Putamen (tissue), 1 donor: ENCODE measurements around the gene BLCAP.
"Not testable (repeated sequence)": the region's sequence is repeated elsewhere in the genome, so short reads cannot be mapped to it uniquely, and the experiment has no call there.

Experiments
- DNase-seq: peaks from one replicate; pipeline ENCODE4 v3.0.0-alpha.2; 2016; ENCODE audit warnings: low spot score

Gene BLCAP

DNA sequence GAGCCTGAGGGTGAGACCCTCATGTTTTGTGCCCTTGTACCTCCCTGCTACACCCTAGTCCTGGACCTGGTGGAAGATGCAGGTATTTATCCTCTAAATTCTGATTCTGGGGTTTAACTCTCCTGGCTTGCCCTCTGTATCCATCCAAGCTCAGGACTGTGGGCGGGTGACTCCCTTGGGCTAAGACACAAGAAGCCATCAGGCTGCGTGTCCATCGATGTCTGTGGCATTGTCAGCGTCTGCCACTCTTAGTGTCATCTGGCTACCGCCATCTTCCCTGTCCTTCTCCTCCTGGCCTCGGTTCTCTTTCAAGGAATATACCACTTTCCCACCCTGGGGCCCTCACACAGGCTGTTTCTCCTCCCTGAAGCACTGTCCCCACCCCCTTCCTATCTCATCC is 28.9 kb upstream of the BLCAP start:
- DNase-seq: no peak

DNA sequence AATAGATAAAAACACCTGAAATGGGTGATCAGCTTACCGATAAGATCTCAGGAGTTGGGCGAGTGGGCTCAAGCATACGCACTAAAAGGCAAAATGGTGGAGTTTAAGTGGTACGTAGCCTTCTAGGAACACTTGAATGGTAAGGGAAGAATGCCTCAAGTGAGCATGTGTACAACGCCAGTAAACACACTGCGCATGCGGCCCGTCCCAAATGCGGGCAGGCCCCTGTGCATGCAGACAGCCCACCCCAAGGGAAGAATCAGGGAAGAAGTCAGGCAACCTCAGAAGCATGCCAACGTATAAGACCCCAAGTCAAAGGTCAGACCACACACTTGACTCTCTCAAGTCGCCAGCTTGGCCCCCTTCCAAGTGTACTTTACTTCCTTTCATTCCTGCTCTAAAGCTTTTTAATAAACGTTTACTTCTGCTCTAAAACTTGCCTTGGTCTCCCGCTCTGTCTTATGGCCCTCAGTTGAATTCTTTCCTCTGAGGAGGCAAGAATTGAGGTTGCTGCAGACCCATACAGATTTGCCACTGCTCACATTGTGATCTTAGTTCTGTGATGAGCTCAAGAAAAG is 27.1 kb upstream of the BLCAP start:
- not testable (repeated sequence) for DNase-seq

DNA sequence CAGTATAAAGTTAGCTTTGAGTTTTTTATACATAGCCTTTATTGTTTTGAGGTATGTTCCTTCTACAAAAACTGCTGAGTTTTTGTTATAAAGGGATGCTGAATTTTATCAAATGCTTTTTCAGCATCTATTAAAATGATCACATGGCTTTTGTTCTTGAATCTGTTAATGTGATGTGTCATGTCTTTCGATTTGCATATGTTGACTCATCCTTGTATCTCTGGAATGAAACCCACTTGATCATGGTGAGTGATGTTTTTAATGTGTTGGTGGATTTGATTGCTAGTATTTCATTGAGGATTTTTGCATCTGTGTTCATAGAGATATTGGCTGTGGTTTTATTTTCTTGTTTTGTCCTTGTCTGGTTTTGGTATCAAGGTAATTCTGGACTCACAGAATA is 24.7 kb upstream of the BLCAP start:
- peak; percentile 41 for DNase-seq

DNA sequence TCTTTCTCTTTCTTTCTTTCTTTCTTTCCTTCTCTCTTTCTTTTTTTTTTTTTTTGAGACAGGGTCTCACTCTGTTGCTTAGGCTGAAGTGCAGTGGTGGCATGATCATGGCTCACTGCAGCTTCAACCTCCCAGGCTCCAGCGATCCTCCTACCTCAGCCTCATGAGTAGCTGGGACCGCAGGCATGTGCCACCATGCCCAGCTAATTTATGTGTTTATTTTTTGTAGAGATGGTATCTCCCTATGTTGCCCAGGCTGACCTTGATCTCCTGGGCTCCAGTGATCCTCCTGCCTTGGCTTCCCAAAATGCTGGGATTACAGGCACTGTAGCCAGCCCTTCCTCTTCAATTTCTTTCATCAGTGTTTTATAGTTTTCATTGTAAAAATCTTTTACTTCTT is 24.0 kb upstream of the BLCAP start:
- not testable (repeated sequence) for DNase-seq

DNA sequence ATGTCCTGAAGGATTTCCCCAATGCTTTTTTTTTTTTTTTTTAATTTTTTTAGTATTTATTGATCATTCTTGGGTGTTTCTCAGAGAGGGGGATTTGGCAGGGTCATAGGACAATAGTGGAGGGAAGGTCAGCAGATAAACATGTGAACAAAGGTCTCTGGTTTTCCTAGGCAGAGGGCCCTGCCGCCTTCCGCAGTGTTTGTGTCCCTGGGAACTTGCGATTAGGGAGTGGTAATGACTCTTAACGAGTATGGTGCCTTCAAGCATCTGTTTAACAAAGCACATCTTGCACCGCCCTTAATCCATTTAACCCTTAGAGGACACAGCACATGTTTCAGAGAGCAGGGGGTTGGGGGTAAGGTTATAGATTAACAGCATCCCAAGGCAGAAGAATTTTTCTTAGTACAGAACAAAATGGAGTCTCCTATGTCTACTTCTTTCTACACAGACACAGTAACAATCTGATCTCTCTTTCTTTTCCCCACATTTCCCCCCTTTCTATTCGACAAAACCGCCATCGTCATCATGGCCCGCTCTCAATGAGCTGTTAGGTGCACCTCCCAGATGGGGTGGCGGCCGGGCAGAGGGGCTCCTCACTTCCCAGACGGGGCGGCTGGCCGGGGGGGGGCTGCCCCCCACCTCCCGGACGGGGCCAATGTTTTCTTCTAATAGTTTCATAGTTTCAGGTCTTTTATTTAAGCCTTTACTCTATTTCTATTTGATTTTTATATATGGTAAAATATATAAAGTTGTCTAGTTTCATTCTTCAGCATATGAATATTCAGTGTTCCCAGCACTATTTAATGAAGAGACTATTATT is 22.6 kb upstream of the BLCAP start:
- DNase-seq: not testable (repeated sequence)

DNA sequence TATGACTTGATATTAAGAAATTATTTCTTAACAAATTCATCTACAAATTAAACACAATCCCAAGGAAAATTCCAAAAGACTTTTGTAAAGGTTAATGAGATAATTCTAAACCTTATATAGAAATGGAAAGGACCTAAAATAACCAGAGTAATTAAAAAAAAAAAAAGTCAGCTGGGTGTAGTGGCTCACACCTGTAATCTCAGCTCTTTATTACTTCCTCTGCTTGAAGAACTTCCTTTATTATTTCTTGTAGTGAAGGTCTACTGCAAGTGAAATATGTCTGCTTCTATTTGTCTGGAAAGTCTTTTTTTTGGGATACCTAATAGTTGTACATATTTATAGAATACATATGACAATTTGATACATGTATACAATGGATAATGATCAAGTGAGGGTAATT is 20.2 kb upstream of the BLCAP start:
- no peak for DNase-seq

DNA sequence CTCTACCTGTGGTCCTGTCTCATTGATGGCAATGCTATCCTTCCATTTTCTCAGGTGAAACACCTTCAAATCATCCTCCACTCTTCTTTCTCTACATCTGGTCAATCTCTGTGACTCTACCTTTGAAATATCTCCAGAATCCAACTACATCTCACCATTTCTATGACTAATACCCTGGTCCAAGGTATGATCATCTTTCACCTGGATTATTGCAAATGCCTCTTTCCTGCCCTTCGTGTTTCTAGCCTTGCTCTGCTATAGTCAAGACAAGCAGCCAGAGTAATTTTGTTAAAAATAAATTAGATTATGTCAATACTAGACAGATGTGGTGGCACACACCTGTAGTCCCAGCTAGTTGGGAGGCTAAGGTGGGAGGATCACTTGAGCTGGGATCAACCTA is 17.8 kb upstream of the BLCAP start:
- DNase-seq: no peak

DNA sequence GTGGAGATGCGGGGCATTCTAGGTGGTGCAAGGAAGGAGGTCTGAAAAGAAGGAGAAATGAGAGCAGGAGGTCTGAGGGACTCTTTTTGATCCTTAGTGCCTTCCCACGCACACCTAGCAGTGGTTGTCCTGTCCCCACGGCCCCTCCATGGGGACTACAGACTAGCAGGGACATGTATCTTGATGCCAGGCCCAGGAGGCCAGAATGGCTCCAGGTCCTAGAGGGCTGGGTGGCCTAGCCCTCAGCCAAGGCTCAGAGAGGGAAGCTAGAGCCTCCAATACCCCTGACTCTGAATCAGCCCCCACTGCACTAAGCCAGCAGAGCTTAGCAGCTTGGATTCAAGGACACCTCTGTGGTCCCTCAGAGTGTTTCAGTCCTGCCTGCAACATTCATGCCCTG is 16.7 kb upstream of the BLCAP start:
- no peak for DNase-seq

DNA sequence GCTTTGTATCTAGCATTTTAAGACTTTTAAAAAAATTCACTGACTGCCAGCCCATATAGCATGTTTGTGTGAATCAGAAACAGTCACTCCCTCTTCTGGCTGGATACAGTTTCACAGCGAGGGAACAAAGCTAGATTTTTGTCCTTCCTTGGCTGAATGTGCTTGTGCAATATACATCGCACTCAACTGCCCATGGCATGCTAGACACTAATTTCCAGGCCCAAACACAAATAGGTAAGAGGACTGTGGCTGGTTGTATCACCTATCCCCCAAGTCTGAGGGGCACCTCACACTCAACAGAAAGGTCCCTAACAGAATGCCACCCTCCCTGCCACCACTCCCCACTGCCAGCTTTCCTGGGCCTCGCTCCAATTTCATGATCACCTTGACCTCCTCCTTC is 16.2 kb upstream of the BLCAP start:
- DNase-seq: no peak

DNA sequence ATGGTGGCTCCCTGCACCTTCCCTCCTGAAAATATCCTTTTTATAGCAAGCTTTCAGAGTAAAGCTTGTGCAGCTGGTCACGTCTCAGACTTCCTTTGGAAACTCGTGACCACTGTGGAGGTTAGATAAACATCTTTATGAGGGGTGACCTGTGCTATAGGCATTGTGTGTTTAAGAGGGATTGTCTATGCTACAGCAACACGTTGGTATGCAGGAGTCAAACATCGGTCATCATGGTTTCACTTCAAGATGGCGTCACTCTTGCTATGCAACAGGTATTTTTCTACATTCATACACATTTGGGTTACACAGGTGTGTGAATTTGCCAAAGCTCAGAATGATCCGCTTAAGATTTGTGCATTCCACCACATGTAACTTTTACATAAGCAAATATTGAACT is 14.6 kb upstream of the BLCAP start:
- no peak for DNase-seq

DNA sequence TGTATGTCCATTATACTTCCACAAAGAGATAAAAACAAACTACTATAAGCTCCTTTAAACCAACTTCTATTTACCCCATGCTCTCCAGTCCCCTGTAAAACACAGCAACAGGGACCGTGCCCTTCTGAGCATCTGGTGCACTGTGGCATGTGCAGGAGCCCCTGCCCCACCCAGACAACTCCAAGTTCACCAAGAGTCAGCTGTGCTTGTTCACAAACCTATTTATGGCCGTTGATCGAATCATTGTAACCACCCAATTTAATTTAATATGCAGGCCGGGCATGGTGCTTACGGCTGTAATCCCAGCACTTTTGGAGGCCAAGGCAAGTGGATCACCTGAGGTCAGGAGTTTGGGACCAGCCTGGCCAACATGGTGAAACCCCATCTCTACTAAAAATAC is 13.7 kb upstream of the BLCAP start:
- no peak for DNase-seq

DNA sequence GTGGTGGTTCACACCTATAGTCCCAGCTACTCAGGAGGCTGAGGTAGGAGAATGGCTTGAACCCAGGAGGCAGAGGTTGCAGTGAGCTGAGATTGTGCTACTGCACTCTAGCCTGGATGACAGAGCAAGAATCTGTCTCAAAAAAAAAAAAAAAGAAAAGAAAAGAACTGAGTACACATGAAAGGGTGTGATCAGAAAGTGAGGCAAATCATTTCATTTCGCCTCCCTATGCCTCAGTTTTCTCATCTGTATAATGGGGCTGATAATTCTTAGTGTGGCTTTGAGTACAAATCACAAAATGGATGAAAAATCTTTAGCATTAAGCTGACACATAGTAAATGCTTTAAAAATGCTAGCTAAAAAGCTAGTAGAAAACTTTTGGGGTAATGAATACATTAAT is 13.2 kb upstream of the BLCAP start:
- not testable (repeated sequence) for DNase-seq

DNA sequence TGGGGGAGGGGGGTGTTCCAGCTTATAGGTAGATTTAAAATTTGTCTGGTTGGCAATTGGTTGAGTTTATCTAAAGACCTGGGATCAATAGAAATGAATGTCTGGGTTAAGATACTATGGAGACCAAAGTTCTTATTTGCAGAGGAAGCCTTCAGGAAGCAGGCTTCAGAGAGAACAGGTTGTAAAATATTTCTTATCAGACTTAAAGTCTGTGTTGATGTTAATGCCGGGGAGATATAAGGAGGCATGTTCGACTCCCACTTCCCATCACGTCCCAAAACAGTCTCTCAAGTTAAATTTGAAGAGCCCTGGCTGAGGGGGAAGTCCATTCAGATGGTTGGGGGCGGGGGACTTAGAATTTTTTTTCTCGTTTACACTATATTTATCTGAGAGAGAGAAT is 12.3 kb upstream of the BLCAP start:
- DNase-seq: no peak

DNA sequence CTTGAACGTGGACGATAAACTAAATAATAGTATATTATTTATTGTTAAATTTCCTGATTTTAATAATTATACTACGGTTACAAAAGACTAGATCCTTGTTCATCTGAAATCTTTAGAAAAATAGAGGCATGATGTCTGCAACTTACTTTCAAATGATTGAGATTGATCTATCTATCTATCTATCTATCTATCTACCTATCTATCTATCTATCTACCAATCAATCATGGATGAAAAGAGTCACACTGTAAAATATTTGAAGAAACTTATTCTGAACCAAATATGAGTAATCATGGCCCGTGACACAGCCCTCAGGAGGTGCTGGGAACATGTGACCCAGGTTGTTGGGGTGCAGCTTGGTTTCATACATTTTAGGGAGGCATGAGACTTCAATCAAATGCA is 11.7 kb upstream of the BLCAP start:
- DNase-seq: no peak

DNA sequence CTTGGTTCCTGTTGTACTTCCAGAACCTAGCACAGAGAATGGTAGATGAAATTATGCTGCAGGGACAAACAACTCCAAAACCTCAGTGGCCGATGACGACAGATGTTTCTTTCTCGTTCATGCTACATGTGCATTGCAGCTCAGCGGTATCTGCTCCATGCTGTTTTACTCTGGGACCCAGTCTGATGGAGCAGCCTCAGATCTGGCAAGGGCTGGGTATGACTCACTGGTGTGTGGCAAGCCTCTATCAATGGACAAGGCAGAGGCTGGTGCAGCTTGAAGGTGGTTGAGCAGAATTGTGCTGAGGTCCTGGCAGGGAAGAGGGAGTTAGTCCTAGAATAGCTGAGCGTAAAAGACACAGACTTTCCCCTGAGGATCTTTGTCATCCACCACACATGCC is 10.3 kb upstream of the BLCAP start:
- no peak for DNase-seq

DNA sequence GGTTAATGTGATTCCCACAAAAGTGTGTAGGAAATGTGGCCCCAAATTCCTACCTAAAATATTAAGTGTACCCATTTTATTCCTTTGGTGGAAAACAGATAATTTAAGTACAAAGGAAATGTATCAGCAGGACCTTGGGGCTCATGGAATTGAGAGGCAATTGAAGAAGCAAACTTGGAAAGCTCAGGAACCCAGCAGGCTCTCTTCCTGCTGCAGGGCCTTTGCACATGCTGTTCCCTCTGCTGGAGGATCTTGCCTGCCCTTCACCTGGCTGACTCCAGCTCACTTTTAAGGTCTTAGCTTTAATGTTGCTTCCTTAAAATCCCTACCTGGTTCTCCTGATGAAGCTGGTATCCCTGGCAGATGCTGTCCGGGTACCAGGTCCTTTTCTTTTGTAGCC is 9.8 kb upstream of the BLCAP start:
- no peak for DNase-seq

DNA sequence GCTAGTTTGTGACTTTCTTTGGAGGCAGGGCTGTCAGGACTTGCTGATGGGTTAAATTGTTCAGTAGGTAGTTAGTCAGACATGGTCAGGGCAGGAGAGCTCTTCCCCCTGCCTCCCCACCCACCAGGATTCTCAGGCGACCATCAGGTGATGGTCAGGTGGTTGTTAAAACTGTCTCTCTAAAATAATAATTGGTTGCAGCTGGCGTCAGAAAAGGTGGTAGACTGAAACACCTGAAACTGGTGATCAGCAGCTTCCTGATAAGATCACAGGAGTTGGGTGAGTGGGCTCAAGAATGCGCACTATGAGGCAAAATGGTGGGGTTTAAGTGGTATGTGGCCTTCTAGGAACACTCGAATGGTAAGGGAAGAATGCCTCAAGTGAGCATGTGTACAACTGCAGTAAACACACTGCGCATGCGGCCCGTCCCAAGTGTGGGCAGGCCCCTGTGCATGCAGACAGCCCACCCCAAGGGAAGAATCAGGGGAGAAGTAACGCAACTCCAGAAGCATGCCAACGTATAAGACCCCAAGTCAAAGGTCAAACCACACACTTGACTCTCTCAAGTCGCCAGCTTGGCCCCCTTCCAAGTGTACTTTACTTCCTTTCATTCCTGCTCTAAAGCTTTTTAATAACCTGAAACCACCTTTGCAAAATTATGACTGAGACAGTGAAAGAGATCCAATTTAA is 7.9 kb upstream of the BLCAP start:
- DNase-seq: no peak

DNA sequence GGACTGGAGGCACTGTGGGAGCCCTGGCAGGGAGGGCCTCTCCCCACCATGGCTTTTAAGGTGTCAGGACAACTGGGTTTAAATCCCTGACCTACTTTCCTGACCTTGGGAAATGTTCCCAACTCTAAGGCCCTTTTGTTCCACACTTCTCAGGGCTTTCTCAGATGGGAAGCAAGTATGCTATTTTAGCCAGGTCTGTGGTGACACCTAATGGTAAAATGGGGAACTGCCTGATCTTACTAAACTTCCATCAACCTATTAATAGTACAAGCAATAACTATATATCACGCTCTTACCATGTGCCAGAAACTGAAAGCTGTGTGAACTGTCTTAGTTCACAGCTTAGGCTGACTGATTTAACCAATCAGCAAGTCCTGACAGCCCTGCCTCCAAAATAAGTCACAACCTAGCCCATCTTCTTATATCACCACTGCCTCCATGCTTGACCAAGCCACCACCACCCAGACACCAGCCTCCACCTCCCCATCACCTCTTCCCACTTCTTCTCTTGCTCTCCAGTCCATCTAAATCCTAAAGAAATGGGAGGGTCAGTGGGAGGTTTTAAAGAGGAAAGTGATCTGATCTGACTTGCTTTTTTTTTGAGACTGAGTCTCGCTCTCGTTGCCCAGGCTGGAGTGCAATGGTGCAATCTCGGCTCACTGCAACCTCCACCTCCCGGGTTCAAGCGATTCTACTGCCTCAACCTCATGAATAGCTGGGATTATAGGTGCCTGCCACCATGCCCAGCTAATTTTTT is 6.9 kb upstream of the BLCAP start:
- DNase-seq: peak; percentile 81

DNA sequence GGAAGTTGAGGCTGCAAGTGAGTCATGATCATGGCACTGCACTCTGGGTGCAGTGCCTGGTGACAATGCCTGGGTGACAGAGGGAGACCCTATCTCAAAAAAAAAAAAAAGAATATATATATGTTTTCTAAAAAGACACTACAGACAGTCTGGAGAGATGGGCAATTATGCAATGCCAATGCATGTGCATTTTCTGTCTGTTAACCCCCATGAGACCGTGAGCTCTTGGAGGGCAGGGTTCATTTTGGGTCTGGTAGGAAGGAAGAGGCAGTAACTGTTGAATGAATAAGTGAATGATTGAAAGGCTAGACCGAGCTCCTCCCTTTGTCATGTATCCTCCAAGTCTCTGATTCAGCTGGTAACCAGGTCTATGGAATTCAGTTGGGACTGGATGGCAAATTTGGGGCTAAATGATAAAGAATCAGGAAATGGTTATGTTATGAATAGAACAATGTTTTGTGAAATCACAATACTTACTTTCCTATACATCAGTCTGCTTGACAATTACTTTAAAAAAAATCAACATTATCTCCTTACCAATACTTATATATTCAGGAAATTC is 5.6 kb upstream of the BLCAP start:
- no peak for DNase-seq

DNA sequence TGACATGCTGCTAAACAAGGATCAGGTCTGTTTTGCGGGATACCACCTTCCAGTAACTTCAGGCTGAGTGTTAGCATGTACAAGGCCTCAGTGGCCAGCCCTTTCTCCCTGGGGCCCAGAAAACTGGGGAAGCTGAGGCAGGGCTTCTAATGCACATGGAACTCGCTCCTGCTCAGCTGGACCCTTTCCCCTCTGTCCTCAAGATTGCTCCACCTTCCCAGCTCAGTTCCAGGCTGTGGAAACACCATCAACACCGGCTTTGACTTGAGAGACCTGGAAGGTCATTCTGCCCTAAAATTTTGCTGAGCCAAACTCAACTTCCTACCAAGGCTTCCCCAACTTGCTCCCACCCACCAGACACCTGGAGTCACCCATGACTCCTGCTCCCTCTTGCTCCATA is 4.2 kb upstream of the BLCAP start:
- DNase-seq: no peak

DNA sequence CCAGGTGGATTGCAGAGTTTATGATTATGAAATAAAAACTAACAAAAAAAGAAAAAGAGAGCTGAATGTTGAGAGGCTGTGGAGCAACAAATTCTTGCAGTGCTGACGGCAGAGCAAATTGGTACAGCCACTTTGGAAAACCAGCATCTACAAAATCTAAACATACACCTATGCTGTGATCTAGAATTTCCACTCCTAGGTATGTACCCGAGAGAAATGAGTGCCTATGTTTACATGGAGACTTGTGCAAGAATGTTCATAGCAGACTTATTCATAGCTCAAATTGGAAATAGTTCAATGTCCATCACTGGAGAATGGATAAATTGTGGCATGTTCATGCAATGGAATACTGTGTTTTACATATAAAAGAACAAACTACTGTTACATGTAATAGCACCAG is 3.0 kb upstream of the BLCAP start:
- DNase-seq: no peak

DNA sequence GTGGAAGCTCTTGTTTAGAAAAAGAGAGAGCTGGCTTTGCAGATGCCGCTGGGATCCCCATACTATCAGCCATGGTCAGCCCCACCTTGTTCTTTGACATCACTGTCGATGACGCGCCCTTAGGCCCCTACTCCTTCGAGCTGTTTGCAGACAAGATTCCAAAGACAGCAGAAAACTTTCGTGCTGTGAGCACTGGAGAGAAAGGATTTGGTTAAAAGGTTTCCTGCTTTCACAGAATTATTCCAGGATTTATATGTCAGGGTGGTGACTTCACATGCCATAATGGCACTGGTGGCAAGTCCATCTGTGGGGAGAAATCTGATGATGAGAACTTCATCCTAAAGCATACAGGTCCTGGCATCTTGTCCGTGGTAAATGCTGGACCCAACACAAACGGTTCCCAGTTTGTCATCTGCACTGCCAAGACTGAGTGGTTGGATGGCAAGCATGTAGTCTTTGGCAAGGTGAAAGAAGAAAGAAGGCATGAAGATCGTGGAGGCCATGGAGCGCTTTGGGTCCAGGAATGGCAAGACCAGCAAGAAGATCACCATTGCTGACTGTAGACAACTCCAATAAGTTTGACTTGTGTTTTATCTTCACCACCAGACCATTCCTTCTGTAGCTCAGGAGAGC is 2.4 kb upstream of the BLCAP start:
- DNase-seq: no peak
